Neural progenitor cell (in vitro differentiated cells): ENCODE data around the gene TDRD9. TPM values are rescaled to one million over a fixed set of nuclear protein-coding genes. Genes with fewer than 3 reads are reported as not detected.
"Not testable (repeated sequence)": the region's sequence is repeated elsewhere in the genome, so short reads cannot be mapped to it uniquely, and the experiment has no call there.

Experiments
- DNase-seq: peaks from one replicate; pipeline ENCODE4 v3.0.0-alpha.2; 2016; ENCODE audit warnings: low spot score
- H2AFZ ChIP-seq: fragments of 200-600 bp; sonication (generic); replicated peaks from 2 replicates; pipeline ENCODE4 v1.6.1; 2016; ENCODE audit warnings: antibody characterized with exemption
- H3F3A ChIP-seq: fragments of 200-600 bp; sonication (generic); 2 replicates; pipeline ENCODE4 v1.6.1; 2016; ENCODE audit warnings: antibody characterized with exemption, low read depth
- H3K27ac ChIP-seq: fragments of 200-600 bp; sonication (generic); 2 replicates; pipeline ENCODE4 v1.5.1; 2016; ENCODE audit warnings: mild to moderate bottlenecking
- H3K27me3 ChIP-seq: fragments of 200-600 bp; sonication (generic); 2 replicates; pipeline ENCODE4 v1.6.1; 2016; ENCODE audit warnings: mild to moderate bottlenecking, moderate library complexity
- H3K36me3 ChIP-seq: fragments of 200-600 bp; sonication (generic); 2 replicates; pipeline ENCODE4 v1.5.1; 2016
- H3K4me1 ChIP-seq: fragments of 200-600 bp; sonication (generic); 2 replicates; pipeline ENCODE4 v1.6.1; 2016; ENCODE audit warnings: mixed run types
- H3K4me2 ChIP-seq: fragments of 200-600 bp; sonication (generic); 2 replicates; pipeline ENCODE4 v1.6.1; 2016
- H3K4me3 ChIP-seq: fragments of 200-600 bp; sonication (generic); 2 replicates; pipeline ENCODE4 v1.5.1; 2016
- H3K79me2 ChIP-seq: fragments of 200-600 bp; sonication (generic); 2 replicates; pipeline ENCODE4 v1.6.1; 2016; ENCODE audit warnings: low read depth
- H3K9ac ChIP-seq: fragments of 200-600 bp; sonication (generic); 2 replicates; pipeline ENCODE4 v1.6.1; 2016
- H3K9me3 ChIP-seq: fragments of 200-600 bp; sonication (generic); 2 replicates; pipeline ENCODE4 v1.5.1; 2016; ENCODE audit warnings: low read depth
- H4K20me1 ChIP-seq: fragments of 200-600 bp; sonication (generic); 2 replicates; pipeline ENCODE4 v1.6.1; 2016; ENCODE audit warnings: low read depth
- H3K27ac Mint-ChIP-seq: 3 replicates; pipeline ENCODE4 v1.8.0; 2021; ENCODE audit warnings: mixed read lengths
- H3K27me3 Mint-ChIP-seq: 2 replicates; pipeline ENCODE4 v1.8.0; 2022; ENCODE audit warnings: low read depth, mild to moderate bottlenecking, inconsistent platforms, moderate library complexity, mixed read lengths; ENCODE audit not compliant: insufficient read depth
- H3K36me3 Mint-ChIP-seq: 3 replicates; pipeline ENCODE4 v1.8.0; 2021; ENCODE audit warnings: mixed read lengths
- H3K4me1 Mint-ChIP-seq: 3 replicates; pipeline ENCODE4 v1.8.0; 2021; ENCODE audit warnings: mixed read lengths
- H3K4me3 Mint-ChIP-seq: 3 replicates; pipeline ENCODE4 v1.8.0; 2021; ENCODE audit warnings: mild to moderate bottlenecking, moderate library complexity, mixed read lengths
- H3K9me3 Mint-ChIP-seq: 3 replicates; pipeline ENCODE4 v1.8.0; 2020; ENCODE audit warnings: mixed read lengths
- CTCF ChIP-seq: fragments of 200-600 bp; sonication (generic); IDR thresholded peaks from 2 replicates; pipeline ENCODE4 v1.5.1; 2017; ENCODE audit warnings: antibody characterized with exemption, mild to moderate bottlenecking
- EZH2 ChIP-seq: fragments of 200-600 bp; sonication (generic); IDR thresholded peaks from 2 replicates; pipeline ENCODE4 v1.6.1; 2017; ENCODE audit warnings: antibody characterized with exemption, mild to moderate bottlenecking, moderate library complexity
- EZH2phosphoT487 ChIP-seq: fragments of 200-600 bp; sonication (generic); IDR thresholded peaks from 2 replicates; pipeline ENCODE4 v1.6.1; 2017; ENCODE audit warnings: antibody characterized with exemption
- total RNA-seq: library from RNA; depleted of rRNA; stranded (reverse); fragments of >200 nt; gene quantifications from 2 replicates; pipeline ENCODE4 v1.2.3, GENCODE V29; 2015; ENCODE audit warnings: low replicate concordance

TDRD9 gene
- total RNA-seq, 1 donor from 2014 or later = not detected

- Histone ChIP-seq H3K9ac (no peak overlapping the region), H3K4me3 (no peak overlapping the region), H3K9me3 (no peaks in the 10 kb centered on the region), H3K27me3 (no peaks in the 10 kb centered on the region), H3K4me2 (no peak overlapping the region), H3K4me1 (no peaks in the 10 kb centered on the region), H3F3A (no peaks in the 10 kb centered on the region), H4K20me1 (peaks cover 28% of the 10 kb centered on the region), H3K36me3 (peaks cover 6% of the 10 kb centered on the region), H2AFZ (no peak overlapping the region), H3K27ac (no peak overlapping the region), H3K79me2 (peaks cover 56% of the 10 kb centered on the region)
- Mint-ChIP-seq H3K4me1 (peaks cover 8% of the 10 kb centered on the region), H3K27me3 (no peaks in the 10 kb centered on the region), H3K9me3 (no peaks in the 10 kb centered on the region), H3K4me3 (no peak overlapping the region), H3K27ac (no peak overlapping the region), H3K36me3 (peaks cover 4% of the 10 kb centered on the region)
- TF ChIP-seq EZH2phosphoT487 (no peak), EZH2 (no peak), CTCF (no peak)
- no peak for DNase-seq
These were observed 11.5 kb upstream of the TDRD9 start for GRCh38 chr14:103916636-103917262.

GRCh38 chr14:103920981-103921854 is 7.0 kb upstream of the TDRD9 start:
- H3K4me3 ChIP-seq = peak overlapping the region; percentile 98
- H3K4me1 ChIP-seq = no peaks in the 10 kb centered on the region
- peak; percentile 95 for DNase-seq
- Mint-ChIP-seq H3K27me3 (no peaks in the 10 kb centered on the region), H3K4me3 (peak overlapping the region; percentile 97), H3K9me3 (no peaks in the 10 kb centered on the region), H3K36me3 (no peaks in the 10 kb centered on the region), H3K27ac (peak overlapping the region; percentile 94), H3K4me1 (peaks cover 13% of the 10 kb centered on the region)
- no peak overlapping the region for H3K27ac ChIP-seq
- H3K79me2 ChIP-seq = peaks cover 50% of the 10 kb centered on the region
- H3K36me3 ChIP-seq = no peaks in the 10 kb centered on the region
- H4K20me1 ChIP-seq = peaks cover 23% of the 10 kb centered on the region
- H2AFZ ChIP-seq = peak overlapping the region; percentile 84
- peak overlapping the region; percentile 99 for H3K4me2 ChIP-seq
- no peak for TF ChIP-seq EZH2phosphoT487
- TF ChIP-seq CTCF = peak; percentile 96
- H3K27me3 ChIP-seq = no peaks in the 10 kb centered on the region
- H3K9ac ChIP-seq = peak overlapping the region; percentile 94
- H3K9me3 ChIP-seq = no peaks in the 10 kb centered on the region
- no peaks in the 10 kb centered on the region for H3F3A ChIP-seq

- not testable (repeated sequence) for H3K36me3 Mint-ChIP-seq, H3K27ac ChIP-seq, H3K9me3 ChIP-seq, H3K9ac ChIP-seq, H3K4me1 ChIP-seq, H3K27ac Mint-ChIP-seq, H3K27me3 ChIP-seq, H3K36me3 ChIP-seq, H3K9me3 Mint-ChIP-seq, DNase-seq, H3K27me3 Mint-ChIP-seq, H3F3A ChIP-seq
- Mint-ChIP-seq H3K4me1 (peaks cover 13% of the 10 kb centered on the region), H3K4me3 (peak overlapping the region; percentile 97)
- peak overlapping the region; percentile 99 for H3K4me2 ChIP-seq
- H4K20me1 ChIP-seq = peaks cover 17% of the 10 kb centered on the region
- H3K4me3 ChIP-seq = peak overlapping the region; percentile 98
- H2AFZ ChIP-seq = peak overlapping the region; percentile 80
- peaks cover 45% of the 10 kb centered on the region for H3K79me2 ChIP-seq
These were observed 6.4 kb upstream of the TDRD9 start for GRCh38 chr14:103921855-103922200.

GRCh38 chr14:103923863-103924262 is 4.4 kb upstream of the TDRD9 start:
- Histone ChIP-seq H3K36me3 (no peaks in the 10 kb centered on the region), H3K79me2 (peaks cover 25% of the 10 kb centered on the region), H3K9ac (no peak overlapping the region), H3K4me1 (no peaks in the 10 kb centered on the region), H3K27me3 (no peaks in the 10 kb centered on the region), H4K20me1 (peaks cover 11% of the 10 kb centered on the region), H2AFZ (no peak overlapping the region), H3K27ac (no peak overlapping the region), H3K9me3 (no peaks in the 10 kb centered on the region), H3K4me3 (no peak overlapping the region), H3K4me2 (no peak overlapping the region), H3F3A (no peaks in the 10 kb centered on the region)
- H3K4me3 Mint-ChIP-seq = no peak overlapping the region
- peaks cover 2% of the 10 kb centered on the region for H3K27me3 Mint-ChIP-seq
- H3K27ac Mint-ChIP-seq = no peak overlapping the region
- no peaks in the 10 kb centered on the region for H3K9me3 Mint-ChIP-seq
- DNase-seq = no peak
- H3K36me3 Mint-ChIP-seq = no peaks in the 10 kb centered on the region
- TF ChIP-seq EZH2phosphoT487 (no peak), EZH2 (no peak), CTCF (no peak)
- H3K4me1 Mint-ChIP-seq = peaks cover 13% of the 10 kb centered on the region
